Upper lobe of right lung (tissue), 1 donor: Measurements from ENCODE around the gene MRPL14. TPM values are rescaled to one million over a fixed set of nuclear protein-coding genes. Genes with fewer than 3 reads are reported as not detected.

Experiments used
- ATAC-seq: fragments of 200-7000 bp; cut with Tn5 transposase; one replicate; pipeline ENCODE4 v1.9.1; 2020; ENCODE audit warnings: mild to moderate bottlenecking, moderate library complexity
- DNase-seq: peaks from one replicate; pipeline ENCODE4 v3.0.0-alpha.2; 2020
- H3K27ac ChIP-seq: fragments of 200-600 bp; one replicate; pipeline ENCODE4 v1.8.0; 2022
- H3K27me3 ChIP-seq: fragments of 200-600 bp; one replicate; pipeline ENCODE4 v1.8.0; 2022; ENCODE audit warnings: mild to moderate bottlenecking
- H3K36me3 ChIP-seq: fragments of 200-600 bp; one replicate; pipeline ENCODE4 v1.8.0; 2022
- H3K4me1 ChIP-seq: fragments of 200-600 bp; one replicate; pipeline ENCODE4 v1.8.0; 2022
- H3K4me3 ChIP-seq: fragments of 200-600 bp; one replicate; pipeline ENCODE4 v1.8.0; 2022; ENCODE audit warnings: mild to moderate bottlenecking
- H3K9me3 ChIP-seq: fragments of 200-600 bp; one replicate; pipeline ENCODE4 v1.8.0; 2022
- CTCF ChIP-seq: fragments of 200-600 bp; IDR thresholded peaks from one replicate; pipeline ENCODE4 v1.8.0; 2022; ENCODE audit warnings: antibody characterized with exemption
- intact Hi-C: fragments of 100-400 bp; cut with DNase I; formaldehyde crosslinking; loops from one replicate; pipeline ENCODE4 v1.11.0; 2022
- total RNA-seq: library from RNA; stranded (reverse); fragmentation: NEBNext Ultra II Directional; extraction: Animal tissue kit (Norgen Biotek cat#: 25700); gene quantifications from one replicate; pipeline ENCODE4 v1.2.1, GENCODE V29; 2021
- donor health status: DM: no; HTN: yes; CAD: no; lungs with severe emphysema.

MRPL14 gene
- total RNA-seq, 1 donor from 2014 or later, result 94.1 TPM

- DNase-seq (no peak), ATAC-seq (no peak)
- intact Hi-C loops, result no loop called here
- Histone ChIP-seq H3K4me3 (no peak overlapping the region), H3K4me1 (peaks cover 72% of the 10 kb centered on the region), H3K27ac (peak overlapping the region; percentile 15), H3K27me3 (no peaks in the 10 kb centered on the region), H3K9me3 (no peaks in the 10 kb centered on the region), H3K36me3 (no peaks in the 10 kb centered on the region)
- TF ChIP-seq CTCF, result no peak
Observed at GRCh38 chr6:44120692-44121443, 6.4 kb downstream of the MRPL14 start.

DNA sequence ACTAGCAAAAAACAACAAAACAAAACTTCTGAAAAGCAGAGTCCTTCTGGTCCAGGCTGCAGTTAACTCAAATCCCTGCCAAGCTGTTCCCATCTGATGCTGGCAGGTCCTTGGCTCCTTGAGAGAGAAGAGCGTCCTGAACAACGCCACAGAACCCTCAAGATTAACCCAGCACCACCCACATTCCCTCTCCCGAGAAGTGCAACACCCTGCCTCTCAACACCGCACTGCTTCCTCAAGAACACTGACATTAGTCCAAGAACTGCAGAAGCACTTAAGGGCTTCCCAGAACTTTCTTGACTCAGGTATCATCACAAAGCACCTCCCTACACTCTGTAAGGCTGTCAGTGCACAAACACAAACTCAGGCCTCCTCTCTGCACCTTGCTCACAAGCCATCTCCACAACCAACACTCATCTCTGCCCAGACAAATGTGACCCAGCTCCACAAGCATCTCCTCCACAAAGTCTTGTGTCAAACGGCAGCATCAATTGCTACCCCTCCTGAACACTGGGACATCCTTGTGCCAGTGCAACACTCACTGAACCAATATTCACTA is 7.5 kb downstream of the MRPL14 start:
- intact Hi-C loops, result no loop called here
- no peak for TF ChIP-seq CTCF

DNA sequence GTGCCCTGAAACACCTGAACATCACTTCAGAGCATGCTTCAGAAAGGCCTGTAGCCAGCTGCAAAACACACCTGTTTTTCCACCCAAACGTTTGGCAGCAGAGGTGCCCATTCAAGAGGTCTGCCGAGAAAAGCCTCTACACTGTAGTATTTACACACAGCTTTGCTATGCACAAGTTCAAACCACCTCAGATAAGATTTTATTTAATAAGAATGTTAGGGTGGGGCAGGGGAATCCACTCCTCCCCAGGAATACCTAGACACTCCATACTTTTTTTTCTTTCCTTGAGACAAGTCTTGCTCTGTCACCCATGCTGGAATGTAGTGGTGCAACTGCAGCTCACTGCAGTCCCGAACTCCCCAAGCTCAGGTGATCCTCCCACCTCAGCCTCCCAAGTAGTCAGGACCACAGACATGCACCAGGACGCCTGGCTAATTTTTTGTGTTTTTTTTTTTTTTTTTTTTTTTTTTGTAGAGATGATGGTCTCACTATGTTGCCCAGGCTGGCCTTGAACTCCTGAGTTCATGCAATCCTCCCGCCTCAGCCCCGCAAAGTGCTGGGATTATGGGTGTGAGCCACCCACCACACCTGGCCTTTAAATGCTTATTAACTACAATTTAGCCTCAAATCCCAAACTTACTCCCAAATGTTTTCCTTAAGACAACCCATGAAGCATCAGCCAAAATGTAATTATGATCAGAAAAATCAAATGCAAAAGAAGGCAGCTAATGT is 9.7 kb downstream of the MRPL14 start:
- Histone ChIP-seq H3K36me3 (peaks cover 31% of the 10 kb centered on the region), H3K27ac (peak overlapping the region; percentile 55), H3K9me3 (no peaks in the 10 kb centered on the region), H3K27me3 (no peaks in the 10 kb centered on the region), H3K4me1 (peaks cover 63% of the 10 kb centered on the region), H3K4me3 (no peak overlapping the region)
- no peak for TF ChIP-seq CTCF
- DNase-seq (no peak), ATAC-seq (peak; percentile 78)
- intact Hi-C loops, result no loop called here

More for the DNA sequence above, 7.5 kb downstream of the MRPL14 start:
- Histone ChIP-seq H3K4me3 (no peak overlapping the region), H3K27ac (peak overlapping the region; percentile 15), H3K4me1 (peaks cover 75% of the 10 kb centered on the region), H3K36me3 (peaks cover 9% of the 10 kb centered on the region), H3K9me3 (no peaks in the 10 kb centered on the region), H3K27me3 (no peaks in the 10 kb centered on the region)
- ATAC-seq (peak; percentile 84), DNase-seq (peak; percentile 78)

GRCh38 chr6:44116641-44117382 is 10.4 kb downstream of the MRPL14 start:
- no peak for ATAC-seq
- Histone ChIP-seq H3K27ac (peak overlapping the region; percentile 61), H3K4me1 (peaks cover 56% of the 10 kb centered on the region), H3K9me3 (no peaks in the 10 kb centered on the region), H3K27me3 (no peaks in the 10 kb centered on the region), H3K4me3 (no peak overlapping the region), H3K36me3 (peaks cover 39% of the 10 kb centered on the region)
- no peak for DNase-seq
- TF ChIP-seq CTCF, result no peak
- intact Hi-C loops, result no loop called here

DNA sequence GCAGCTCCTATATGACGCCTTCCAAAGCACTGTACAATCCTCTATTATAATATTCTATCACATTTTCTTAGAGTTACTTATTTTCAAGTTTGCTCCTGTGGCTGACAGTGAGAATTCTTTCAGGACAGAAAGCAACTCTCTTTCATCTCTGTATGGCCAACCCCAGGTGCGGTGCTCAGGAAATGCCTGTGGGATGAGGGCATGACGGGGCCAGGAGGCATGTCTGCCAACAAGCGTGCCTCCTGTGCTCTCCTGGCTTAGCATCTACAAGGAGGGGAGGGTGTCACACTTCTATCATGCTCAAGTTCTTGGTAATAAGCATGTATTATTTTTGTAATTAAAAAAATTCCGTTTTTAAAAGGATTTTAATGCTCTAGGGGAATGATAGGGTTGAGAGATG is 11.4 kb downstream of the MRPL14 start:
- H3K27ac ChIP-seq, result peak overlapping the region; percentile 61
- no peaks in the 10 kb centered on the region for H3K27me3 ChIP-seq
- intact Hi-C loops, result no loop called here
- ATAC-seq (peak; percentile 13), DNase-seq (no peak)
- no peak for TF ChIP-seq CTCF
- no peaks in the 10 kb centered on the region for H3K9me3 ChIP-seq
- H3K4me3 ChIP-seq, result no peak overlapping the region
- H3K4me1 ChIP-seq, result peaks cover 47% of the 10 kb centered on the region
- H3K36me3 ChIP-seq, result peaks cover 48% of the 10 kb centered on the region
